GM21576 (cell line): ENCODE results near the gene KANSL1L.
"Not testable (repeated sequence)": the region's sequence is repeated elsewhere in the genome, so short reads cannot be mapped to it uniquely, and the experiment has no call there.

Source experiments
- ATAC-seq: cut with Tn5 transposase; IDR thresholded peaks from one replicate; pipeline ENCODE4 v1.9.1; 2021; ENCODE audit warnings: mild to moderate bottlenecking, moderate library complexity; ENCODE audit not compliant: unreplicated experiment

The KANSL1L gene

DNA sequence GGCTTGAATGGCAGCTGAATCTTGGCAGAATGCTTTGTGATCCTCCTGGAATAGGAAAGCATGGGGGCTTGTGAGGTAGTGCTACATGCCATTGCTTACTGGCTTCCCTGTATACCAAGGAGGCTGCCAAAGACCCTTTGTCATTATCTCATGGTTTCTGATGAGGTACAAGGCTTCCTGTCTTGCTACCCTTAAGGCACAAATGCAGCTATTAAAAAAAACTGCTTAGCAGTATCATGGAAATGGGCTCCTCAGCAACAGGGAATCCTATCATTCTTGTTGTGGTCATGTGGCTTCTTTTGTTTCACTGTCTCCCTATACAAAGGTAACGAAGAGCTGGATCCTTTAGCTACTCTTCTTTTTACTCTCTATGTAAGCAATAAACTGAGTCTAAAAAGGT, 6.6 kb upstream of the KANSL1L start:
- no peak for ATAC-seq

DNA sequence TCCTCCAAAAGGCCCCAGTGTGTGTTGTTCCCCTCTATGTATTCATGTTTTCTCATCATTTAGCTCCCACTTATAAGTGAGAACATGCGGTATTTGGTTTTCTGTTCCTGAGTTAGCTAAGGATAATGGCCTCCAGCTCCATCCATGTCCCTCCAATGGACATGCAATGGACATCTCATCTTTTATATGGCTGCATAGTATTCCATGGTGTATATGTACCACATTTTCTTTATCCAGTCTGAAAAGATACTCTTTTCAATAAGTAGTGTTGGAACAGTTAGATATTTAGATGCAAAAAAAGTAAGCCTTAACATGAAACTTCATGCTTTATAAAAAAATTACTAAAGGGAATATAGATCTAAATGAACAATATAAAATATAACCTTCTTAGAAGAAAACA, 5.9 kb upstream of the KANSL1L start:
- not testable (repeated sequence) for ATAC-seq

DNA sequence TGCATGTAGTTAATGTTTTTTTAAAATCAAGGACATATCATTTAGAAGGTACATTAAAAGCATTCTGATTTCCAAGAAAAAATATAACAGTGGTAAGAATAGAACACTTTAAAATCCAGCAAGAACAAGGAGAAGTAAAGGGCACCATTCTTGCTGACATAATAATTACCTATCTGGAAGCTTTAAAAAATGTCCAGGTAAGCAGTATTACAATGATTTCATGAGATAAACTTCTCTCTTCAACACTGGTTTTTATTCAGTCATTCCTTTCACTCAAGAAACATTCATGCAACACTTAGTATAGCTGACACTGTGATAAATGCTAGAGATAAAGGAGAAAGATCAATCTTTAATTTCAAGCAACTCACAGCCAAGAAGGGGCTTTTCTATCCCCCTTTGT, 2.9 kb upstream of the KANSL1L start:
- no peak for ATAC-seq

DNA sequence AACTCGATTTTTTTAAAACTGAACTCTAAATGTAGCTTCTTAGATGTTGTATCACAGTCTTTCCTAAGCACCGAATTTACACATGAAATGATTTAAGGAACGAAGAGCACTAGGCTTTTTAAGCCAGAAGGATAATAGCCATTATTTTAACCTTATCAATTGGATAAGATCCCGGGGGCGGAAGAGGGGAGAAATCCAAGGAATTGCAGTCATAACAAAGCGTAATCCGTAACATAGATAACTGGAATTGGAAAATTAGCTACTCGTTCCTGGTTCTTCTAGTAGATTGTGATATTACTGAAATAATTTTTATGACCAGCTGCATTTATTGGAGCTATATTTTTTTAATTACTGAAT, 988 bp upstream of the KANSL1L start:
- no peak for ATAC-seq

DNA sequence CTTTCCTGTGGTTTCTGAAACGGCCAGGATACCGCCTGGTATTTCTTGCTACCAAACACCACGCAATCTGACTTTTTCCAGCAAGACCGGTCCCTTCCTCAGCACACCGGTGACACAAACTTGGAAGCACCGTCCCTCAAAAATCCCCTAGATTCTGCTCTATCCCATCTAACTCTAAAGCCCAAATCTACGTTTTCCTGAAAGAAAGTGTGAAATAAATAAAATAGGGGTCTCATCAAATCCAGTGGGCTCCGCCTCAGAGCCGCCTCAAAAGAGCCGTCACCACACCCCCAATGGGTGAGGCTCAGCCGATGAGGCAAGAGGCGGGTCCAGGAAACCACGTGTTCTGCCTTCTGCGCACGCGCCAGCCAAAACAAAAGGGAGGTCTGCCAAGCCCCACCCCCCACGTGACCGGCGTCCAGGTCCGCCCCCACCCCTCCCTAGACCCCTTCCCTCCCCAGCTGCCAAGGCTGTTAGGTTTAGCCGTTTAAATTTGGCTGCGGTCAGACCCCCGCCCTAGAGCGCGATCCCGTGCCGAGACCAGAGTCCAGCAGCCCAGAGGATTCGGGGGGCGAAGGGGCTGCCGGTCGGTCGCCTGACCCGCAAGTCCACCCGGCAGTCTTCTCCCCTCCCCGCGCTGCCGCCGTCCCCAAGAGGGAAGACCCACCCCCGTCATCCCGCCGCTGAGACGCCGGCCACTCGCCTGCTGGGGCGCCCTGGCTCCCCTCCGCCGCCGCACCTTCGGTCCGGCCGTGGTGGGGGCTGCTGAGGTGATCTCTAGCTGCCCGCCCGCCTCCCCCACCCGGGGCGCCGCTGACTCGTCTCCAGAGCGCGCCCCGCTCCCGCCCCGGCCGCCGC, 534 bp downstream of the KANSL1L start:
- ATAC-seq, result peak; percentile 64

DNA sequence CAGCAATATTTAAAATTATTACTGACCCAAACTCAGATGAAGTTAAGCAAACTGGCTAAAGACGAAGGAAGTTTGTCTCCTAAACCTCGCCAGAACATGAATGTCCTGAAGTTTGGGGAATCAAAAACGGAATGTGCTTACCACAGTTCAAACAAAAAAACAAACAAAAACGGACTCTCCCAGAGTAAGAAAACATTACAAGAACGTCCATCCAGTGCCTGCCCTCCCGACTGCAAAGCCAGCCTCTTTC, 1.1 kb downstream of the KANSL1L start:
- no peak for ATAC-seq

DNA sequence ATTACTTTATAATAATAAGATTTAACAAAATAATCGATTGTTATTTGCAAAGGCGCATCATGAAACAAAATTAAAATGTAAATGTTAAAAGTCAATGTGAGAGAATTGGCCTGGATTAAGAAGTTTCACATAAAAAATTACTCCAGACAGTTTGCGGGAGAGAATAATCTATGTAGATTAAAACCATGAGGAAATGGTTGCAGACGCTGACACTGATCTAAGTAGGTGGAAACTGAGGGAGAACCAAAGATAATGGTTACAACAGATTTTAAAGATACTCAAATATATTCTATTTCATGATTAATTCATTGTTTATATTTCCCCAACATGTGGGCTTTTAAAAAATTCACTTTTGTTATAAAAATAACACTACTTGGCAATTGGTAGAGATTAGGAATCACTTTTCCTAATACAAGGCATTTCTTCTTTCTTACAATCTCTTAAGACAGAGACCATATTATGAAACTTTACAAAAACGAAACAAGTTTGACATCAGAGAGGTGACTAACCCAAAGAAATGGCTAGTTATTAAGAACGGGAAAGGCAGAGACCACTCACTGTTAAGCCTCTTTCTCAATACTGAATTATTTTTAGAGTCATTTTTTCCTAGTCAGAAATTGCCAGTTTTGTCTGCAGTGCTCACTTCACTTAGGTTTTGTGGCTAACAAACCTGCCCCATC, 1.6 kb downstream of the KANSL1L start:
- peak; percentile 35 for ATAC-seq

DNA sequence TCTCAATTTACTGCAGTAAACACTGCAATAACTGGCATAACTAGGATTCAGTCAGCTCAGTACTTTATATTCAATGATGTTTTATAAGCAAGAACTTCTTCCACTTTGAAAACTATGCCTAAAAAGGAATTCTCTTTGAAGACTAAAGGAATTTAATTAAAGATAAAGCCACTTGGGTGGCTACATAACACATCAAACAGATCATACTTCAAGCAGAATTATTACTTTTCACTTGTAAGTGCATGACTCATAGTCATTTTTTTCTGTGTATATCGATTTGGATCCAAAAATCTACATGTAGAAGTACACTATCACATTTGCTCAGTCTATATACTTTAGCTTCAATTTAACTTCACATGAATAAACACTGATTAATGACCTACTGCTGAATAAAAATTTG, 4.0 kb downstream of the KANSL1L start:
- ATAC-seq, result no peak

DNA sequence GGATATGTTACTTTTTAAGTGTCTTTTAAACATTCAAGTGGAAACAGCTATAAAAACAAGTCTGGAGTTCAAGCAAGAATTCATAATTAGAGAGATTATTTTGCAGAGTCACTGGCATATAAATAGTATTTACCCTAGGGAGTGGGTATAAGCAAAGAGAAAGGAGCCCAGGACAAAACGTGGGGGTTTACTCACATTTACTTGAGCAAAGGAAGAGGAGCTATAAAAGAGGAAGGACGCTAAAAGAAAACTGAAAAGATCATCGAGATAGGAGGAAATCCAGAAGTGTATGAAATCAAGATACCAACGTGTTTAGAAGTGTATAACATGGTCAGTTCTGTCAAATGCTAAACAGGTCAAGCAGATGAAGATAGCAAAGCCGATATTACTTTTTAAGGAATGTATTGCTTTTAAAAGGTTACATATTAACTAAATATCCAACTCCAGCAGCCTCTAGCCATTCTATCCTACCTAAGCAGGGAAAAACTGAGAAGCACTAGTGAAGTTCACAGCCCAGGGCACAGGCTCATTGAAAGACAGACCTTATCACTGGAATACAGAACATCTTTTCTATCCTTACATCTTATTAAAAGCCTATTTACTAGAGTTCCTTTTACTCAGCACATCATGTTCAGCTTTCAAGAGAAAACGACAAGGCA, 8.6 kb downstream of the KANSL1L start:
- no peak for ATAC-seq

DNA sequence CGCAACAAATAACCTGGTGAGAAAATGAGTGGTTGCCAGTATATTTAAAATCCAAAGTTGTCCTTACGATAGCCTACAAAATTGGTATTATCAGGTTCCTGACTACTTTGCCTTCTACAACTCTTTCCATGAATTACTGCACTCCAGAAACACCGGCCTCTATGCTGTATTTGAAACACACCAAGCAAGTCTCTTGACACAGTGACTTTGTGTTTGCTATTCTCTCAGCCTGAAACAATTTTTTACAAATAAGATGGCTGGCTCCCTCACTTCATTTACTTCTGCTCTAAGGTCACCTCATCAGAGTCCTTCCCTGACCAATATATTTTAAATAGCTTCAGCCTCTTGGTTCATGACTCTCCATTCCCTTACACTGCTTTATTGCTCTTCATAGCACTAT, 12.2 kb downstream of the KANSL1L start:
- no peak for ATAC-seq

DNA sequence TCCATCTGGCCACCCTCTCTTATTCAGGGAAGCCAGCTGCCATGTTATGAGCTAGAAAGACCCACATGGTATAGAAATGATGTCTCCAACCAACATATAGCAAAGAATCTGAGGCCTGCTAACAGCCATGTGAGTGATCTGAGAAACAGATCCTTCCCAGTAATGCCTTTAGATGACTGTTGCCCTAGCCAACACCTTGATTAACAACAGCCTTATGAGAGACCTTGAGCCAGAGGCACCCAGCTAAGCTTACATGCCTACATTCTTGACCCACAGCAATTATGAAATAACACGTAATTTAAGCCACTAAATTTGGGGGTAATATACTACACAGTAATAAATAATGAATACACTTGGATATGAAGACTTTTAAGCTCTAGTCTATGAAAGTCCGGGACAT, 13.0 kb downstream of the KANSL1L start:
- ATAC-seq, result no peak

DNA sequence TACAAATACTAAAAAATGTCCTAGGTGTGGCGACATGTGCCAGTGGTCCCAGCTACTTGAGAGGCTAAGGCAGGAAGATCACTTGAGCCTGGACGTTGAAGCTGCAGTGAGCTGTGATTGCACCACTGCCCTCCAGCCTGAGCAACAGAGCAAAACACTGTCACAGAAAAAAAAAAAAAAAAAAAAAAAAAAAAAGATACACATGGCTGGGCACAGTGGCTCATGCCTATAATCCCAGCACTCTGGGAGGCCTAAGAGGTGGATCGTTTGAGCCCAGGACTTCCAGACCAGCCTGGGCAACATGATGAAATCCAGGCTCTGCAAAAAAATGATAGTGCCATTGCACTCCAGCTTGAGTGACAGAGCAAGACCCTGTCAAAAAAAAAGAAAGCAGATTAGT, 13.7 kb downstream of the KANSL1L start:
- no peak for ATAC-seq

DNA sequence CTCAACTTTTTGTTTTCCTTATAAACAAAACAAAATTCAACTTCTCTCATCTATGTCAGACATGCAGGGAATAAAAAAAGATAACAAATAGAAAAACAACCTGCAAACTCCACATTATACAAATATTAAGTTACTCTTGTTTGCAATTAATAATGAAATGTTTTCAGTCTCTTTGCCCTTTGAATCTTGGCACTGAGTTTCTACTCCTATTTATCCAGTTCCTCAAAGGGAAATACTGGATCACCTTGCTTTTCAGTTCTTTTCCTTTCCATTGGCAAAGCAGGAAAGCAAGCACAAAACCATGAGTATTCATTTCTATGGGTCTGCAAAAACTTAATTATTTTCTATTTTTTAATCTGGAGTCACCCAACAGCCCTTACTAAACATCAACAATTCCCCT, 23.6 kb downstream of the KANSL1L start:
- ATAC-seq, result no peak

DNA sequence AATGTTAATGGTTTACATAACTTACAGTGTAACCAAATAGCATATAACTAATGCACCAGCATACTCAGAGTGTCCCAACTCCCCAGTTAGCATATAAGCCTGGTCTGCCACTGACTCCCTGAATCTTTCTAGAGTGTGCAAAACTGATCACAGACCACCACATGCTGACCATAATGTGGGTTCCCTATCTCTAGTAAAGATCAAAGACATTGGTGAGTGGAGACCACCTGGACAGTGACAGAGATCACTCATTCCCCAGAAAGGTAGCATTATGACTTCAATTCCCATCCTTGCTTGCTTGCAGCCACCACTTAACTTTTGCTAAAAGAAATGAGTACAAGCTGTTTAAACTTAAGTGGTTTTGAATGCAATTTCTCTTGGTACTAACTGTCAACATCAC, 39.0 kb downstream of the KANSL1L start:
- ATAC-seq, result no peak

DNA sequence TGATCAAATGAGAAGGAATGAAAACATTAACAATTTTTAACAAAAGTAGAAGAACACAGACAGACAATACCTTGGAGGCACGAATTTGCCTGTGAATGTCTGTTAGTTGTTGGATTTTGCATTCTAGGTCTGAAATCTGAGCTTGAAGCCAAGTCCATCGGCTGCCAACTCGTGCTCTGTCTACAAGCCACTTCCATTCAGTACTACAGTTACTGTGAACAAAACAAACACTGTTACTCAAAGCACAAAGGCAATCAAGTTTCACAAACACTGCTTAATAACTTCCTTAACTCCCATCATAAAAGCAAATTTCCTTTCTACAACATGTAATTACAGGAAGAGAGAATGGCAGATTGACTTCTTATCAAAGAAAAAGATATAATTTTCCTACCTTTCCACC, 42.2 kb downstream of the KANSL1L start:
- no peak for ATAC-seq

DNA sequence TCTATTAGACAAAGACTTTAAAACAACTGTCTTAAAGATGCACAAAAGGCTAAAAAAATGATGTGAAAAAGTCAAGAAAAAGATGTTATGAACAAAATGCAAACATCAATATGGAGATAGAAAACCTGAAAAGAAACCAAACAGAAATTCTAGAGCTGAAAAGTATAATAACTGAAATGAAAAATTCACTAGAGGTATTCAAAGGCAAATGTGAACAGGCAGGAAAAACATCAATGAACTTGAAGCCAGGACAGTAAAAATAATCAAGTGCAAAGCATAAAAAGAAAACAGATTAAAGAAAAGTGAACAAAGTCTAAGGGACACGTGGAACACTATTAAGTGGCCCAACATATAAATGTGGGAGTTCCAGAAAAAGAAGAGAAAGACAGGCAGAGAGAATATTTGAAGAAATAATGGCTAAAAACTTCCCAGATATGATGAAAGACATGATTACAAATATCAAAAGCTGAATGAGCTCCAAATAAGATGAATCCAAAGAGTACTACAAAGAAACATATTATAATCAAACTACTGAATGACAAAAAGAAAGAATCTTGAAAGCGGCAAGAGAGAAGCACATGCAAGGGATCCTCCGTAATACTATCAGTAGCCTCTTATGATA, 57.5 kb downstream of the KANSL1L start:
- no peak for ATAC-seq

DNA sequence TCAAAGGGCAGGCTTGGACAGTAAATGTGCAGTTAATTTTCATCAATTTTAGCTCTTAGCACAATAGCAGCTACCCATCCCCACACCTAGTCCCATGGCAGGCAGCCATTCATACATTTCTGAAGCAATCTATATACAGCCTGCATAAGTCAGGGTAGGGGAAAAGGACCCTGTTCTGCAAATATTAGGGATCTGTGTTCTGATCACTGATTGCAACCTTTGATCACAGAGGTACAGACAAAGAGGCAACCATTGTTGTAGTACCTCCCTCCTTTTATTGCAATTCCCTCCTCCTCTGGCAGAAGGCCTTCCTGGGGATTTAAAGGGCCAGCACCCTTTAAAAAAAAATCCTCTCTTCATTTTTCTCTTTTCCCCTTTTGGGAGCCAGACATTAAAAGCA, 58.3 kb downstream of the KANSL1L start:
- no peak for ATAC-seq

DNA sequence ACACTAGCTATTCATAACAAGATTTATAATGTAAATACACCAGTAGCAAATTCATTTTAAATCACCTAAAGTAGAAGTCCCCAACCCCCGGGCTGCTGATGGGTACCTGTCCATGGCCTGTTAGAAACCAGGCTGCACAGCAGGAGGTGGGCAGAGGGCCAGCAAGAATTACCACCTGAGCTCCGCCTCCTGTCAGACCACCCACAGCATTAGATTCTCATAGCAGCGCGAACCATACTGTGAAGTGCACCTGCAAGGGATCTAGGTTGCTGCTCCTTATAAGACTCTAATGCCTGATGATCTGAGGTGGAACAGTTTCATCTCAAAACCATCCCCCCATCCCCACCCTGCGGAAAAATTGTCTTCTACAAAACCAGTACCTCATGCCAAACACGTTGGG, 71.3 kb downstream of the KANSL1L start:
- no peak for ATAC-seq

DNA sequence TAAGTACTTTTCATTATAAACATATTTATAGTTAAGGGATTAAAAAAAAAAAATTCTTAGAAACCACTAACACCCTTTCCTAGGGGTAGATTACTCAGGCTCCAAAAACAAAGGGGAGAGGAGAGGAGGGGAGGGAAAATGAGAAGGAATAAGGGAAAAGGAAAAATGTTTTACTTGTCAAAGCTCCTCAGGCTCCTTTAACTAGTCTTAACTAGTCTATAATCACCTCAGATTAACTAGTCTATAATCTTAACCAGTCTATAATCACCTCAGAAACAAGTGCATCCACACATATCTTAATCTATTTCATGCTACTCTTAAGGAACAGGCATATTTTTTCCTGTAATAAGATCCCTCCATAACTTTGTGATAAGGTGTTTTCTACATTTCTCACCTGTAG, 76.4 kb downstream of the KANSL1L start:
- ATAC-seq, result no peak

DNA sequence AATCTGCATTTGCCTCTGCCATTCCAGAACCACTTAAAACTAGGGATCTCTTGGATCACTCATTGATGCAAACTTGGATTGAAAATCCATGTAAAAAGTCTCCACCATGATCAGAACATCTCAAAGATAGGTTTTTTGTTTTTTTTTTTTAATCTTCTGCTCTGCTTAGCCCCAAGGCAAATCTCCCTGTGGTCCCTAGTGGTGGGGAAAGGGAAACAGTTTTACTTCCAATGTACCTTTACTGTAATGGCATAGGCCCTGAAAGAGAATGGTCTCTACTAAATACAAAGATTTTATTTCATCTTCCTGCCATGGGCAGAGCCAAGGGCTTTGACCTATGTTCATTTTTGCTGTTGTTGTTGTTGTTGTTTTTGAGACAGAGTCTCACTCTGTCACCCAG, 78.4 kb downstream of the KANSL1L start:
- no peak for ATAC-seq

DNA sequence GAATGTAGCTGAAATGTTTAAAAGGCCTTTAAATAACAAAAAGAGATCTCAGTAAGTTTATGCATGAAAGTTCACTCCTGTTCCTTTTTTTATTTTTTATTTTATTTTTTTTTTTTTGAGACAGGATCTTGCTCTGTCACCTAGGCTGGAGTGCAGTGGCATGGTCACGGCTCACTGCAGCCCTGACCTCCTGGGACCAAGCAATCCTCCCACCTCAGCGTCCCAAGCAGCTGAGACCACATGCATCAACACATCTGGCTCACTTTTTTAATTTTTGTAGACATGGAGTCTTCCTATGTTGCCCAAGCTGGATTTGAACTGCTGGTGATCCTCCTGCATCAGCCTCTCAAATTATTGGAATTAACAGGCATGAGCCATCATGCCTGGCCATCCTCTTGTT, 84.3 kb downstream of the KANSL1L start:
- ATAC-seq, result no peak

DNA sequence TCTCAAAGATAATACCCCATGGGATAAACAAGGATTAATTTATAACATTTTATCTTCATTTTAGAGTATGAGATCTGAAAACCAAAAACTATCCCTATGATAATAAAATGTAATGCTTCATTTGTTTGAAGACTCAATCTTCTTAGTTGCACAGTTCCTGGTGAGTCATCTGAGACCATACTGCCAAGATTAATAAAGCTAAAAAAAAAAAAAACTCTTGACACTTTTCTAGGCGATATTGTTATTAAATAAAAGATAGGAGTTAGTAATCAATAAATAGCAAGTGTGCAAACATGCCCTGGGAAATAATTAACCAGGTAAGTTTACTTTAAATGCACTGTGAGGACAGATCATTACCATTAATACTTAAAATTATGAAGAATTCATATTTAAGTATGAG, 84.9 kb downstream of the KANSL1L start:
- ATAC-seq, result no peak
